Measurements from ENCODE around the gene GAB4.
A peak's percentile ranks its signal among the peaks of the same experiment; 100 is the strongest.
"Not testable (repeated sequence)": the region's sequence is repeated elsewhere in the genome, so short reads cannot be mapped to it uniquely, and the experiment has no call there.

The GAB4 gene

GRCh38 chr22:16959345-16959930 lies 48.6 kb downstream of the GAB4 start:
- no peak for DNase-seq (ENCODE audit: low spot score)

DNA sequence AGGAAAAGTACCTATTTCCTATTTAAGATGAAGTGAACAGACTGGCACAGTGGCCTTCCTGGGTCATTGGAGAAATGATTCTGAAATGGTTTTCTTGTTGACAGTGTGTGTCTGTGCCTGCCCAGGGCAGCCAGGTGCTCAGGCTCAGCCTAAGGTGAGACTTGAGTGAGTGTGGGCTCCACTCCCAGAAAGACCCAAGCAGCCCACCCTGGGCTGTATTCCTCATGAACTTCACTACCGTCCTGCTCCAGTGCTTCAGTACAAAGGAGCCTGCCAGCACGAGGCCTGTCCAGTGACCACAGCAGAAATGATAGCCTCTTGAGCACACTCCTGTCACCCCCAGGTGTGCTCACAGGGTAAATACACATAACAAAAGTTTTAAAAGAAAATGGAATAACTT lies 49.5 kb downstream of the GAB4 start:
- DNase-seq (ENCODE audit: low spot score) = no peak

DNA sequence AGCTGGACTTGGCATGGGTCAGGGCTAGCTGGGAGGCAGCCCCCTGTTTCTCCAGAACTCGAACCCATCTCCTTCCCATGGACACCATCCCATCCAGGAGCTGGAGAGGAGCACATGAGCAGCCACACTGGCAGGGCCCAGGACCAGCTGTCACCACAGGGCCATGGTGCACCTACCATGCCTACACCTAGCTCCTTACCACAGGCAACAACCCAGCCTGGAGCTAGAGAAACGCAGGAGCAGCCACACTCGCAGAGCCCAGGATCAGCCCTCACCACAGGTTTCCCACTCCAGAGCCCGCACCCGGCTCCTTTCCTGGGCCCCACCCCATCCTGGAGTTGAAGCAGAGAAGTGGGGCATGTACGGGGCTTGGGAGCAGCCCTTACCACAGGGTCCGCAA lies 50.2 kb downstream of the GAB4 start:
- DNase-seq (ENCODE audit: low spot score) = no peak

DNA sequence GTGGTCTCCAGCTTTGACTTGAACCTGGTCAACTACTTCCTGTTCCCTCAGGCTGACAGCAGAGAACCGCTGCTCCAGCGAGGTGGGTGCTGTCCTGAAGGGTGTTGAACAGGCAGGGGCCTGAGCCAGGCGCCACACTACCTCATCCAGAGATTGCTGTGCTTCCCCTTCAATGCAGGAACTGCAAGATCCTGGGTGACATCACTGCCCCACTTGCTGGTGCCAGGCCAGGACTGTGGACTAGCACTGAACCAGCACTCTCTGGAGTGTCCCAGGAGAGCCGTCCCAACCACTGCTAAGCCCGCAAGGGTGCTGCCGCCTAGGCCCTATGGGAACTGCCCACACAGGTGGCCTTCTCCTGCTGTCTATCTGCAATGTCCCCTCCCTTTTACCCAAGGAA lies 51.7 kb downstream of the GAB4 start:
- DNase-seq (ENCODE audit: low spot score) = no peak

- peak; percentile 40 for DNase-seq (ENCODE audit: low spot score)
Measured at GRCh38 chr22:16955678-16956210, 52.3 kb downstream of the GAB4 start.

DNA sequence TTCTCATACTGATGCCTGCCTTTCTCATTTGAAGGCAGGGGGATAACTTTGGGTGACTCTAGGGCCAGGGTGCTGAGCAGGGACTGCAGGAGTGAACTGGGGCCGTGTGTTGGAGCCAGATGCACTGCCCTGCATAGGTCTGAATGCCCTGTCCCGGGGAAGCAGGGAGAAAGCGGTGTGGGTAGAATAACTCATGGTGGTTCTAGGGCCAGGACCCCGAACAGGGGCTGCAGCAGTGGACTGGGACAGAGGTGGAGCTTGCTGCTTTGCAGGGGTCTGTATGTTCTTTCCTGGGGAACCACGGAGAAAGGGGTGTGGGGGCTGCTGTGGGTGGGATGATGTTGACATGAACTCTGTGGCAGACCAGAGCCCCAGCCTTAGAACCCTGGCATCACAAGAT lies 52.9 kb downstream of the GAB4 start:
- DNase-seq (ENCODE audit: low spot score) = no peak

- no peak for DNase-seq (ENCODE audit: low spot score)
Measured at GRCh38 chr22:16954060-16954403, 54.0 kb downstream of the GAB4 start.

GRCh38 chr22:16953206-16954059 lies 54.6 kb downstream of the GAB4 start:
- no peak for DNase-seq (ENCODE audit: low spot score)

GRCh38 chr22:16949561-16949960 lies 58.5 kb downstream of the GAB4 start:
- no peak for DNase-seq (ENCODE audit: low spot score)

GRCh38 chr22:16937811-16938210 lies 70.2 kb downstream of the GAB4 start:
- DNase-seq (ENCODE audit: low spot score) = no peak

- not testable (repeated sequence) for DNase-seq (ENCODE audit: low spot score)
Measured at GRCh38 chr22:16937209-16937608, 70.8 kb downstream of the GAB4 start.

DNA sequence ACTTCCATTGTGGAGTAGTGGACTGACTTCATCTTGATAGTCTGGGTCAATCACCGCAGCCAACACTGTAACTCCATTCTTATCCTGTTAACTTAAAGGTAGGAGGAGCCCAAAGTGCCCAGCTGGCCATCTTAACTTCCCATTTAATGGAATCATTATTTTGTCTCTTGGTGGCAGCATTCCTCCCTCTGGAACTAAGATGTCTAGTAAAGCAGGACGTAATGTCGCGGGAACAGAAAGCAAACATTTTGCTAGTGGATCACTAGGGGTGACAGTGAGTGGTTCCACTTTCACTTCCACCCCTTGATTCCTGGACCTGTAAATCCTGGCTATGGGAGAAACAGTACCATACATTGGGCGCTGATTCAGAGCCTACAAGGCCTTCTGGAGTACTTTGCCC lies 71.4 kb downstream of the GAB4 start:
- peak; percentile 36 for DNase-seq (ENCODE audit: low spot score)

- DNase-seq (ENCODE audit: low spot score) = no peak
Measured at GRCh38 chr22:16935209-16935608, 72.8 kb downstream of the GAB4 start.

DNA sequence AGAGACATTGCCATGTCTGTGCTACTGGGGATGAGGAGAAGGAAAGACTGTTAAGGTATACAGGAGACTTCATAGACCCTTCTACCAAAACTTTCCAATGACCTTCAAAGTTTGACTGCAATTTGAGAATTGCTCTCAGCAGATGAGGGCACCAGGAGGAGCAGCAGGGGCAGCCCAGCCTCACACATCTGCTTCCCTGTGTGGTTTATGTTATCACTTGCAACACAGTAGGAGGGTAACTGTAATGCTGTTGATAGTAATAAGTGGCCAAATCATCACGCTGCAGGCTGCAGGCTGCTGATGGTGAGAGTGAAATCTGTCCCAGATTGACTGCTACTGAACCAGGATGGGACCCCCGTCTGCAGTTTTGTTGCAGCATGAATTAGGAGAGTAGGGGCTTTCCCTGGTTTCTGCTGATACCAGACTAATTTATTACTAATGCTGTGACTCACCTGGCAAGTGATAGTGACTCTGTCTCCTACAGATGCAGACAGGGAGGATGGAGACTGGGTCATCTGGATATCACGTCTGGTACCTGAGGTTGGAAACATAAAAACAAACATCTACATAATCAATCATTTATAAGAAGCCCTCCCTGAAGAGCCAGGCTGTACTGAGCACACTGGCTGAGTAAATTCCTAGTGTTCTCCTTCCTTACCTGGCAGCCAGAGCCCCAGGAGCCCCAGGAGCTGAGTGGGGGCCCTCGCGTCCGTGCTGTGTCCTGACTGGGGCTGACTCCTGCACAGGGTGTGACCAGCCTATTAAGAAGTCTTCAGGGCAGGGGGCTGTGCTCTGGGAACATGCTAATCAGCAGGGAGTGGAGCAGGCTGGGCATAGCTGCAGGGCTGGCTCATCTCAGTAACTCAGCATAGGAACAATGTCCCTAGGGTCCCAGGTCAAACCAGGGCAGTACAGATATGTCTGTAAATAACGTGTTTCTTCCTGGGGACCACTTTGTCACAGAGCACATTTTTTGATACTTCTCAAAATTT lies 74.4 kb downstream of the GAB4 start:
- DNase-seq (ENCODE audit: low spot score) = no peak

DNA sequence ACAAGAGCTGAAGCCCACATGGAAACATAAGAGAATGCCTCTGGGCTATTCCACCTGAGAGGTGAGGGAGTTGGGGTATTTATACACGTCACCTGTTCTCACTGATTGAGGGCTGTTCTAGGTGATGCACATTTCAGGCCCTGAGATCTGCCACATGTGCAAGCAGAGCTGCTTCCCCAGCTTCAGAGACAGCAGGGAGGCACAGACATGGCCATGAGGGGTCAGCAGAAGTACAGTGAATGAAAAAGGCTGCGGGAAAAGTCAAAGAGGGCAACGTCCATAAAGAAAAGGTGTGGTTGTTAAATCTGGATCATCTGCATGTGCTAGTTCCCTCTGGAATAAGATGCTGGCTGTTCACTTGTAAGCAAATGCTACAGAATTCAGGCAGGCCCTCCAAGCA lies 75.4 kb downstream of the GAB4 start:
- DNase-seq (ENCODE audit: low spot score) = peak; percentile 35

DNA sequence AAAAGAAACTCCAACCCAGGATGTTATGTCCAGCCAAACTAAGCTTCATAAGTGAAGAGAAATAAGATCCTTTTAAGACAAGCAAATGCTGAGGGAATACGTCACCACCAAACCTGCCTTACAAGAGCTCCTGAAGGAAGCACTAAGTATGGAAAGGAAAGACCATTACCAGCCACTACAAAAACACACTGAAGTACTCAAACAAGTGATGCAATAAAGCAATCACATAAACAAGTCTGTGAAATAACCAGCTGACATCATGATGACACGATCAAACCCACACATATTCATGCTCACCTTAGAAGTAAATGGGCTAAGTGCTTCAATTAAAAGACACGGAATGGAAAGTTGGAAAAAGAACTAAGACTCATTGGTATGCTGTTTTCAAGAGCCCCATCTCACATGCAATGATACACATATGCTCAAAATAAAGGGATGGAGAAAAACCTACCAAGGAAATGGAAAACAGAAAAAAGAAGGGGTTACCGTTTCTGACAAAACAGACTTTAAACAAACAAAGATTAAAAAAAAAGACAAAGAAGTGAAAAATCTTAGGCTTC lies 82.5 kb downstream of the GAB4 start:
- no peak for DNase-seq (ENCODE audit: low spot score)

- no peak for DNase-seq (ENCODE audit: low spot score)
Measured at GRCh38 chr22:16922706-16923105, 85.3 kb downstream of the GAB4 start.

GRCh38 chr22:16922076-16922475 lies 85.9 kb downstream of the GAB4 start:
- no peak for DNase-seq (ENCODE audit: low spot score)

- DNase-seq (ENCODE audit: low spot score) = peak; percentile 67
Measured at GRCh38 chr22:16917144-16918003, 90.6 kb downstream of the GAB4 start.

GRCh38 chr22:16915701-16916100 lies 92.3 kb downstream of the GAB4 start:
- no peak for DNase-seq (ENCODE audit: low spot score)

DNA sequence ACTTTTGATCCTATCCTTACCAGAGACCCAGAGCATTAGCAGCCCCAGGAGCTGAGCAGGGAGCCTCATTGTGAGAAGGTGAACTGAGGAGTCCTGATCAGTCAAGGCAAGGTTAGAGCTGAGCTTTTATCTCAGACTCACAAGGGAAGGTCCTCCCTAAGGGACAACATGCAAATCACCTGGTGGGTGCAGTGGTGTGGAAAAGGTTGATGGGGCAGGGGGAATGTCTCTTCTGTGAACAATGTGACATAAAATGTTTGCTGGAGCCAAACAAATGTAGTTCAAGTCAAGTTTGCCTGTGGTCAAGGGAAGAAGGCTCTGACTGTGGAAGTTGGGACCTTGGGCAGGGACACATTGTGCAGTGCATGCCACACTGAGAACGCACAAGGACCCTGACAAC lies 93.1 kb downstream of the GAB4 start:
- not testable (repeated sequence) for DNase-seq (ENCODE audit: low spot score)

Measured in globus pallidus (tissue), 1 donor.